HEK293 (cell line): Measurements from ENCODE around the gene OVOL3.

Source experiments
- CTCF ChIA-PET: fragments of 350-600 bp; formaldehyde crosslinking; extraction: SDS; loops from one replicate; lab custom pipeline; 2021; ENCODE audit warnings: antibody characterized with exemption; lab: Yijun Ruan, JAX
- POLR2A ChIA-PET: fragments of 300-600 bp; formaldehyde crosslinking; extraction: SDS; loops from one replicate; lab custom pipeline; 2020; ENCODE audit warnings: antibody characterized with exemption, inconsistent platforms; lab: Yijun Ruan, JAX
- H3K27ac ChIP-seq: fragments of 200-500 bp; sonication (Bioruptor generic); 2 replicates; pipeline ENCODE4 v1.5.1; 2014; ENCODE audit warnings: low read depth, low read length, control low read depth, inconsistent platforms; ENCODE audit errors: extremely low read depth
- H3K36me3 ChIP-seq, 2 experiments: fragments of 200-500 bp in 1 of 2; sonication (Bioruptor generic) in 1 of 2; 1 replicate in 1 of 2; 2 replicates in 1 of 2; pipeline ENCODE4 v1.5.1; 2014 to 2017; ENCODE audit warnings: inconsistent platforms in 2 of 2, low read length in 2 of 2; ENCODE audit not compliant: control insufficient read depth in 2 of 2, insufficient read depth in 1 of 2
- H3K4me1 ChIP-seq: fragments of 200-500 bp; sonication (Bioruptor generic); 2 replicates; pipeline ENCODE4 v1.5.1; 2014; ENCODE audit warnings: mild to moderate bottlenecking, low read length, inconsistent platforms; ENCODE audit not compliant: control insufficient read depth, insufficient read depth
- H3K4me3 ChIP-seq: 2 replicates; pipeline ENCODE4 v1.5.1; 2011; ENCODE audit warnings: low read depth, mild to moderate bottlenecking, control low read depth, low read length, moderate library complexity
- H3K9me3 ChIP-seq: fragments of 200-500 bp; sonication (Bioruptor generic); 2 replicates; pipeline ENCODE4 v1.5.1; 2014; ENCODE audit warnings: low read depth, low read length, inconsistent platforms; ENCODE audit not compliant: control insufficient read depth, insufficient read depth
- KLF1 ChIP-seq: fragments of 450-650 bp; formaldehyde crosslinking; IDR thresholded peaks from 2 replicates; pipeline ENCODE4 v1.5.1; 2016; ENCODE audit warnings: missing biosample characterization, missing genetic modification characterization
- KLF10 ChIP-seq: fragments of 450-650 bp; IDR thresholded peaks from 2 replicates; pipeline ENCODE4 v1.5.1; 2018; ENCODE audit warnings: missing biosample characterization, mild to moderate bottlenecking, missing genetic modification characterization
- KLF9 ChIP-seq: fragments of 450-650 bp; formaldehyde crosslinking; IDR thresholded peaks from 2 replicates; pipeline ENCODE4 v1.5.1; 2016; ENCODE audit warnings: missing biosample characterization, missing genetic modification characterization, low read depth
- MEIS1 ChIP-seq: sonication (generic); formaldehyde crosslinking; IDR thresholded peaks from 2 replicates; pipeline ENCODE4 v1.8.1; 2022; ENCODE audit warnings: missing genetic modification reagents, mild to moderate bottlenecking, borderline replicate concordance
- REST ChIP-seq: fragments of 450-650 bp; formaldehyde crosslinking; IDR thresholded peaks from 2 replicates; pipeline ENCODE4 v1.5.1; 2016; ENCODE audit warnings: missing biosample characterization, missing genetic modification characterization
- TRIM28 ChIP-seq: IDR thresholded peaks from 2 replicates; pipeline ENCODE4 v1.6.1; 2011; ENCODE audit warnings: low read length, control low read depth, borderline replicate concordance
- WT1 ChIP-seq: fragments of 450-650 bp; formaldehyde crosslinking; IDR thresholded peaks from 2 replicates; pipeline ENCODE4 v1.5.1; 2016; ENCODE audit warnings: missing biosample characterization, missing genetic modification characterization
- YY1 ChIP-seq: fragments of 450-650 bp; formaldehyde crosslinking; IDR thresholded peaks from 2 replicates; pipeline ENCODE4 v1.5.1; 2018; ENCODE audit warnings: missing biosample characterization, missing genetic modification characterization
- ZFP37 ChIP-seq: fragments of 450-650 bp; formaldehyde crosslinking; IDR thresholded peaks from 2 replicates; pipeline ENCODE4 v1.5.1; 2016; ENCODE audit warnings: missing biosample characterization, missing genetic modification characterization
- ZNF157 ChIP-seq: fragments of 450-650 bp; formaldehyde crosslinking; IDR thresholded peaks from 2 replicates; pipeline ENCODE4 v1.5.1; 2016; ENCODE audit warnings: missing biosample characterization, missing genetic modification characterization
- ZNF175 ChIP-seq: fragments of 450-650 bp; formaldehyde crosslinking; IDR thresholded peaks from 2 replicates; pipeline ENCODE4 v1.5.1; 2016; ENCODE audit warnings: missing biosample characterization, missing genetic modification characterization
- ZNF354C ChIP-seq: fragments of 450-650 bp; formaldehyde crosslinking; IDR thresholded peaks from 2 replicates; pipeline ENCODE4 v1.5.1; 2016; ENCODE audit warnings: missing biosample characterization, missing genetic modification characterization, low read depth, borderline replicate concordance
- ZNF394 ChIP-seq: fragments of 450-650 bp; formaldehyde crosslinking; IDR thresholded peaks from 2 replicates; pipeline ENCODE4 v1.5.1; 2016; ENCODE audit warnings: missing biosample characterization, missing genetic modification characterization, mild to moderate bottlenecking, moderate library complexity, borderline replicate concordance
- ZNF423 ChIP-seq: fragments of 450-650 bp; formaldehyde crosslinking; IDR thresholded peaks from 2 replicates; pipeline ENCODE4 v1.5.1; 2016; ENCODE audit warnings: missing biosample characterization, missing genetic modification characterization
- ZNF426 ChIP-seq: fragments of 450-650 bp; formaldehyde crosslinking; IDR thresholded peaks from 2 replicates; pipeline ENCODE4 v1.5.1; 2017; ENCODE audit warnings: missing biosample characterization, missing genetic modification characterization, mild to moderate bottlenecking, inconsistent platforms, moderate library complexity
- ZNF514 ChIP-seq: fragments of 450-650 bp; formaldehyde crosslinking; IDR thresholded peaks from 2 replicates; pipeline ENCODE4 v1.5.1; 2016; ENCODE audit warnings: missing biosample characterization, missing genetic modification characterization
- ZNF629 ChIP-seq: fragments of 450-650 bp; formaldehyde crosslinking; IDR thresholded peaks from 2 replicates; pipeline ENCODE4 v1.5.1; 2017; ENCODE audit warnings: missing biosample characterization, missing genetic modification characterization
- ZNF670 ChIP-seq: fragments of 450-650 bp; formaldehyde crosslinking; IDR thresholded peaks from 2 replicates; pipeline ENCODE4 v1.5.1; 2016; ENCODE audit warnings: missing biosample characterization, missing genetic modification characterization, low read depth
- ZNF76 ChIP-seq: fragments of 450-650 bp; formaldehyde crosslinking; IDR thresholded peaks from 2 replicates; pipeline ENCODE4; 2016; ENCODE audit warnings: low read depth, missing biosample characterization, missing genetic modification characterization, borderline replicate concordance
- ZNF792 ChIP-seq: fragments of 450-650 bp; formaldehyde crosslinking; IDR thresholded peaks from 2 replicates; pipeline ENCODE4 v1.5.1; 2016; ENCODE audit warnings: missing biosample characterization, missing genetic modification characterization
- ZSCAN30 ChIP-seq: fragments of 450-650 bp; IDR thresholded peaks from 2 replicates; pipeline ENCODE4 v1.5.1; 2018; ENCODE audit warnings: missing biosample characterization, mild to moderate bottlenecking, missing genetic modification characterization, moderate library complexity
- TF ChIP-seq, protein P1 (sequence below): fragments of 450-650 bp; formaldehyde crosslinking; IDR thresholded peaks from 2 replicates; pipeline ENCODE4 v1.5.1; 2016; ENCODE audit warnings: missing biosample characterization, missing genetic modification characterization
- TF ChIP-seq, protein P2 (sequence below): fragments of 450-650 bp; formaldehyde crosslinking; IDR thresholded peaks from 2 replicates; pipeline ENCODE4 v1.5.1; 2017; ENCODE audit warnings: missing biosample characterization, mild to moderate bottlenecking, missing genetic modification characterization, moderate library complexity
- TF ChIP-seq, protein P3 (sequence below): fragments of 450-650 bp; formaldehyde crosslinking; conservative IDR thresholded peaks from 2 replicates; pipeline ENCODE4 v1.5.1; 2016; ENCODE audit warnings: low read depth, missing biosample characterization, missing genetic modification characterization

The OVOL3 gene

DNA sequence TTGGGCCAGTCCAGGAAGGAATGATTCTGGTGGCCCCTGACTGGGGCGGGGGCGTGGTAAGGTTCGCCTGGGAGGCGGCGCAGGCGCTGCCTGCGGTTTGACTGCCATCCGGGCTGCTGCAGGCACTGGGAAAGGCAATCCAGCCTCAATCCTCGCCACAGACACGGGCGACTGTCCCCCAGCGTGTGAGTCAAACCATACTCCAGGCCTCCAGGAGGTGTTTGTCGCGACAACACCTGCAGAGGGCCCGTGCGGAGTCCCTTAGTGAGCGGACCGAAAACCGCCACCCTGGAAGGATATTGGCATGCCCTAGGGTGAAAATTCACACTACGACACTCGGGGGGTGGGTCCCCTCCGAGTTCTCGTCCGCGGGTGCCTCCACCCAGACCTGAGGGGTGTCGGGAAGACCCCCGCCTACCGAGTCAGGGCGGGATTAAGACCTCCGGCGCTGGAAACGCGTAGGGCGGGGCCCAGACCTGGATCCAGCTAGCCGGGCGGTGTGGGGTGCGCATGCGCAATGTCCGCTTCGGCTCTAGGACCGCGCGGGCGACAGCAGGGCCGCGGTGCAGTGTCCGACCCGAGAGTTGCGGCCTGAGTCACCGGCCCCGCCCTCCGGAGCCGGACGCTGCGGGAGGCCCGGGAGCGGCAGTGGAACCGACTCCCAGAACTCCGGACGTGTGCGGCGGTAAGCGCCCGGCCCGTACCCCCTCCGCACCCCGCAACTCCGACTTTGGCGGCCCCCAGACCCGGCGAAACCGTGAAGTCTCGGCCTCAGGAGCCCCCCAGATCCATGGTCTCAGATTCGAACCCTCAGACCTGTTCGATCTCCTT lies 28.7 kb downstream of the OVOL3 start, which contains the start of gene CAPNS1 (continued):
- TF ChIP-seq, protein P1, sequence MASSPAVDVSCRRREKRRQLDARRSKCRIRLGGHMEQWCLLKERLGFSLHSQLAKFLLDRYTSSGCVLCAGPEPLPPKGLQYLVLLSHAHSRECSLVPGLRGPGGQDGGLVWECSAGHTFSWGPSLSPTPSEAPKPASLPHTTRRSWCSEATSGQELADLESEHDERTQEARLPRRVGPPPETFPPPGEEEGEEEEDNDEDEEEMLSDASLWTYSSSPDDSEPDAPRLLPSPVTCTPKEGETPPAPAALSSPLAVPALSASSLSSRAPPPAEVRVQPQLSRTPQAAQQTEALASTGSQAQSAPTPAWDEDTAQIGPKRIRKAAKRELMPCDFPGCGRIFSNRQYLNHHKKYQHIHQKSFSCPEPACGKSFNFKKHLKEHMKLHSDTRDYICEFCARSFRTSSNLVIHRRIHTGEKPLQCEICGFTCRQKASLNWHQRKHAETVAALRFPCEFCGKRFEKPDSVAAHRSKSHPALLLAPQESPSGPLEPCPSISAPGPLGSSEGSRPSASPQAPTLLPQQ (tag by site-specific recombination): peak; percentile 97
- TF ChIP-seq, protein P2, sequence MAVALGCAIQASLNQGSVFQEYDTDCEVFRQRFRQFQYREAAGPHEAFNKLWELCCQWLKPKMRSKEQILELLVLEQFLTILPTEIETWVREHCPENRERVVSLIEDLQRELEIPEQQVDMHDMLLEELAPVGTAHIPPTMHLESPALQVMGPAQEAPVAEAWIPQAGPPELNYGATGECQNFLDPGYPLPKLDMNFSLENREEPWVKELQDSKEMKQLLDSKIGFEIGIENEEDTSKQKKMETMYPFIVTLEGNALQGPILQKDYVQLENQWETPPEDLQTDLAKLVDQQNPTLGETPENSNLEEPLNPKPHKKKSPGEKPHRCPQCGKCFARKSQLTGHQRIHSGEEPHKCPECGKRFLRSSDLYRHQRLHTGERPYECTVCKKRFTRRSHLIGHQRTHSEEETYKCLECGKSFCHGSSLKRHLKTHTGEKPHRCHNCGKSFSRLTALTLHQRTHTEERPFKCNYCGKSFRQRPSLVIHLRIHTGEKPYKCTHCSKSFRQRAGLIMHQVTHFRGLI (tag by site-specific recombination): no peak
- TF ChIP-seq YY1 (tag by site-specific recombination) (peak; percentile 71), ZNF175 (tag by site-specific recombination) (no peak), ZNF423 (tag by site-specific recombination) (peak; percentile 68), ZNF514 (tag by site-specific recombination) (no peak), ZNF354C (tag by site-specific recombination) (no peak), WT1 (tag by site-specific recombination) (peak; percentile 89), ZNF670 (tag by site-specific recombination) (no peak), TRIM28 (peak; percentile 44; the same call in 1 of the 2 replicates), ZNF157 (tag by site-specific recombination) (no peak), ZFP37 (tag by site-specific recombination) (peak; percentile 86), ZNF426 (tag by site-specific recombination) (no peak)
- TF ChIP-seq, all 188 proteins: peak for 96

DNA sequence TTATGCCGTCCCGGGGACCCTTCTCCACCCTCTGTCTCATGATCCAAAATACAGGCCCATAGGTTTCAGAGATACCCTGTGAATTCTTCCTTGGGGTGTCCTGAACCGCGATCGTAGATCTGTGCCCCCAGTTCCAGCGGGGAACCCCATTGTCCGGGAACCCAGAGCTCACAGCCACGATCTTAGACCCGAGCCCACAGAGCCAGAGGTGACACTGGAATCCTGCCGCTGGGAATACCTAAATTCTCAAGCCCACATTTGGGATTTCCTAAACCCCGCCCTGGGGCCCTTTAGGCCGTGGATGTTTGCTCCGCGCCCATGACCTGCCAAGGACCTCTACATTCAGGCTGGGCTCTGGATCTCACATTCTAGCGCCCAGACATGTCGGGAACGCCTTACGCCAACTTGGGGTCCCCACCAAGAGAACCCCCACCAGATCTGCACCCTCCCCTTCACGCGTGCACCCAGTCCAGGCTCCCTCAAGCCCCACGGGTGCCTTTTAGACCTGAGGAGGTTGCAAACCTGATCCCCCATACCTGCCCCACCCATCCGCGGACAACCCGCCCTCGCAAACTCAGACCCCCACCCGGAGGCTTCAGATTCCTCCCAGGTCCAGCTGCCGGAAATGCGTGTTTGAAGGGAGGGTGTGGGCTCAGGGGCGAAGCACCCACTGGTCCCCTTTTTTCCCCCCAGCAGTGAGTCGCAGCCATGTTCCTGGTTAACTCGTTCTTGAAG lies 29.5 kb downstream of the OVOL3 start:
- ChIA-PET CTCF (interaction anchor here (0.6 to 1.2 kb wide), 6 partner anchors 13 to 540 kb away, joined by 3 to 5 read pairs (median 3); no protein-coding TSS in a partner anchor), POLR2A (interaction anchor here (0.5 to 5.4 kb wide), 15 partner anchors 11 to 596 kb away, joined by 3 to 87 read pairs (median 5); partner anchors contain the start of genes COX7A1, POLR2I, TBCB and THAP8)
- Histone ChIP-seq H3K4me1 (peaks cover 14% of the 10 kb centered on the region), H3K4me3 (peak overlapping the region; percentile 80), H3K9me3 (no peaks in the 10 kb centered on the region), H3K36me3 (peaks cover 30% of the 10 kb centered on the region in 2 experiments), H3K27ac (peak overlapping the region; percentile 94)
- TF ChIP-seq KLF9 (tag by site-specific recombination) (peak; percentile 5), KLF10 (peak; percentile 91), ZNF629 (tag by site-specific recombination) (peak; percentile 42), ZNF76 (tag by site-specific recombination) (peak; percentile 13; the same call in 1 of the 2 replicates), MEIS1 (CRISPR knock-in tag) (no peak), ZSCAN30 (tag by site-specific recombination) (no peak), ZNF394 (tag by site-specific recombination) (no peak), ZNF792 (0 out of 2 replicates have a peak, but pooled peaks have one; percentile 50), KLF1 (tag by site-specific recombination) (peak; percentile 90), REST (tag by site-specific recombination) (peak; percentile 21; the same call in 1 of the 2 replicates)
- TF ChIP-seq, protein P3, sequence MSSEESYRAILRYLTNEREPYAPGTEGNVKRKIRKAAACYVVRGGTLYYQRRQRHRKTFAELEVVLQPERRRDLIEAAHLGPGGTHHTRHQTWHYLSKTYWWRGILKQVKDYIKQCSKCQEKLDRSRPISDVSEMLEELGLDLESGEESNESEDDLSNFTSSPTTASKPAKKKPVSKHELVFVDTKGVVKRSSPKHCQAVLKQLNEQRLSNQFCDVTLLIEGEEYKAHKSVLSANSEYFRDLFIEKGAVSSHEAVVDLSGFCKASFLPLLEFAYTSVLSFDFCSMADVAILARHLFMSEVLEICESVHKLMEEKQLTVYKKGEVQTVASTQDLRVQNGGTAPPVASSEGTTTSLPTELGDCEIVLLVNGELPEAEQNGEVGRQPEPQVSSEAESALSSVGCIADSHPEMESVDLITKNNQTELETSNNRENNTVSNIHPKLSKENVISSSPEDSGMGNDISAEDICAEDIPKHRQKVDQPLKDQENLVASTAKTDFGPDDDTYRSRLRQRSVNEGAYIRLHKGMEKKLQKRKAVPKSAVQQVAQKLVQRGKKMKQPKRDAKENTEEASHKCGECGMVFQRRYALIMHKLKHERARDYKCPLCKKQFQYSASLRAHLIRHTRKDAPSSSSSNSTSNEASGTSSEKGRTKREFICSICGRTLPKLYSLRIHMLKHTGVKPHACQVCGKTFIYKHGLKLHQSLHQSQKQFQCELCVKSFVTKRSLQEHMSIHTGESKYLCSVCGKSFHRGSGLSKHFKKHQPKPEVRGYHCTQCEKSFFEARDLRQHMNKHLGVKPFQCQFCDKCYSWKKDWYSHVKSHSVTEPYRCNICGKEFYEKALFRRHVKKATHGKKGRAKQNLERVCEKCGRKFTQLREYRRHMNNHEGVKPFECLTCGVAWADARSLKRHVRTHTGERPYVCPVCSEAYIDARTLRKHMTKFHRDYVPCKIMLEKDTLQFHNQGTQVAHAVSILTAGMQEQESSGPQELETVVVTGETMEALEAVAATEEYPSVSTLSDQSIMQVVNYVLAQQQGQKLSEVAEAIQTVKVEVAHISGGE (tag by site-specific recombination): peak; percentile 80
